ENCODE results near the gene PPP1CB.

DNA sequence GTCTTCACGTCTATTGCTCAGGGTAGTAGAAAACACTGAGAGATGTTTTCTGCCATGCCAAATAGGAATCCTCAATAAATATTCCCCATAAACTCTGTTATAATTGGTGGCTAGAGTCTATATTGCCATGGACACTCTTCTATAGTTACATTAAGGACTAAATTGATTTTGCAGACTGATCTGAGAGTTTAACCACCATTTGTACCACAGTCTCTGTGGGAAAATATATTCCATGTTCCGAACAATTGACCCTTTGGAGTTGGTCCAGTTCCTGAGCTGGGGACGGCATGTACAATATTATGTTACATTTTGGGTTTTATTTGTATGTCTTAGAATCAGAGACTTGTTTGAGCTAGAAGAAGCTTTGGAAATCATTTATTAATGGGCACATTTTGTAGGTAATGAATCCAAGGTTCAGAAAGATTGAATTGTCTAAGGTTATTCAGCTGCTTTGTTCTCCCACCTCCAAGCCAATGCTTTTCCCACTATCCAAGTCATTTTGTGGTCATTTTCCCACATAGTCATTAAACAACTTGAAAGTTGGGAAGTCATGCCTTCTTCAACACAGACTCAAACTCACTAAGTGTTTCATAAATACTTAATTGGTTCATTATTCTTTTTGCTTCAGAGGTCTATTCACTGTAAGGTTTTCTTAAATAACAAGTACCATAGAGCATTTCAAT, 5.1 kb upstream of the PPP1CB start:
- TF ChIP-seq, protein P1, sequence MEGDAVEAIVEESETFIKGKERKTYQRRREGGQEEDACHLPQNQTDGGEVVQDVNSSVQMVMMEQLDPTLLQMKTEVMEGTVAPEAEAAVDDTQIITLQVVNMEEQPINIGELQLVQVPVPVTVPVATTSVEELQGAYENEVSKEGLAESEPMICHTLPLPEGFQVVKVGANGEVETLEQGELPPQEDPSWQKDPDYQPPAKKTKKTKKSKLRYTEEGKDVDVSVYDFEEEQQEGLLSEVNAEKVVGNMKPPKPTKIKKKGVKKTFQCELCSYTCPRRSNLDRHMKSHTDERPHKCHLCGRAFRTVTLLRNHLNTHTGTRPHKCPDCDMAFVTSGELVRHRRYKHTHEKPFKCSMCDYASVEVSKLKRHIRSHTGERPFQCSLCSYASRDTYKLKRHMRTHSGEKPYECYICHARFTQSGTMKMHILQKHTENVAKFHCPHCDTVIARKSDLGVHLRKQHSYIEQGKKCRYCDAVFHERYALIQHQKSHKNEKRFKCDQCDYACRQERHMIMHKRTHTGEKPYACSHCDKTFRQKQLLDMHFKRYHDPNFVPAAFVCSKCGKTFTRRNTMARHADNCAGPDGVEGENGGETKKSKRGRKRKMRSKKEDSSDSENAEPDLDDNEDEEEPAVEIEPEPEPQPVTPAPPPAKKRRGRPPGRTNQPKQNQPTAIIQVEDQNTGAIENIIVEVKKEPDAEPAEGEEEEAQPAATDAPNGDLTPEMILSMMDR (IDR thresholded peaks at IDR 0.05) = no peak
- TF ChIP-seq POLR2A (IDR thresholded peaks at IDR 0.05) (no peak), EP300 (IDR thresholded peaks at IDR 0.05) (no peak)

Measured in ovary (tissue), 3 donors.